H9 (cell line): ENCODE results near the gene SEPTIN12. TPM values are rescaled to one million over a fixed set of nuclear protein-coding genes. Genes with fewer than 3 reads are reported as not detected.
A peak's percentile ranks its signal among the peaks of the same experiment; 100 is the strongest.

Source experiments
- DNase-seq: peaks from one replicate; pipeline ENCODE4 v3.0.0-alpha.2; 2017
- H2AFZ ChIP-seq: one replicate; pipeline ENCODE4 v1.6.1; 2013; ENCODE audit warnings: mild to moderate bottlenecking, low read length, control low read depth, moderate library complexity
- H2AK5ac ChIP-seq: 2 replicates; pipeline ENCODE4 v1.6.1; 2013; ENCODE audit warnings: low read length, control low read depth, mixed read lengths; ENCODE audit not compliant: insufficient read length
- H2BK120ac ChIP-seq: one replicate; pipeline ENCODE4 v1.6.1; 2013; ENCODE audit warnings: low read depth, mild to moderate bottlenecking, low read length, control low read depth, inconsistent platforms; ENCODE audit not compliant: poor library complexity, severe bottlenecking
- H2BK12ac ChIP-seq: 2 replicates; pipeline ENCODE4 v1.6.1; 2013; ENCODE audit warnings: low read length, control low read depth, mixed read lengths, low read depth; ENCODE audit not compliant: insufficient read length
- H2BK15ac ChIP-seq: 2 replicates; pipeline ENCODE4 v1.6.1; 2013; ENCODE audit warnings: low read depth, low read length, control low read depth
- H2BK20ac ChIP-seq: one replicate; pipeline ENCODE4 v1.6.1; 2013; ENCODE audit warnings: low read depth, mild to moderate bottlenecking, low read length, control low read depth, inconsistent platforms; ENCODE audit not compliant: poor library complexity, severe bottlenecking
- H2BK5ac ChIP-seq: 2 replicates; pipeline ENCODE4 v1.6.1; 2013; ENCODE audit warnings: low read length, control low read depth, mixed read lengths; ENCODE audit not compliant: insufficient read length
- H3K14ac ChIP-seq: 2 replicates; pipeline ENCODE4 v1.6.1; 2013; ENCODE audit warnings: low read length, control low read depth; ENCODE audit not compliant: insufficient read depth
- H3K18ac ChIP-seq: 2 replicates; pipeline ENCODE4 v1.6.1; 2013; ENCODE audit warnings: low read depth, mild to moderate bottlenecking, mixed read lengths, low read length, control low read depth; ENCODE audit not compliant: insufficient read length
- H3K23ac ChIP-seq: 2 replicates; pipeline ENCODE4 v1.6.1; 2013; ENCODE audit warnings: low read length, control low read depth, mixed read lengths, low read depth; ENCODE audit not compliant: insufficient read length
- H3K23me2 ChIP-seq: 2 replicates; pipeline ENCODE4 v1.6.1; 2013; ENCODE audit warnings: low read depth, mild to moderate bottlenecking, mixed read lengths, low read length, control low read depth; ENCODE audit not compliant: insufficient read length, poor library complexity, severe bottlenecking
- H3K27ac ChIP-seq: 2 replicates; pipeline ENCODE4 v1.5.1; 2013; ENCODE audit warnings: low read length, control low read depth, mixed read lengths, low read depth; ENCODE audit not compliant: insufficient read length
- H3K27me3 ChIP-seq: 2 replicates; pipeline ENCODE4 v1.6.1; 2013; ENCODE audit warnings: low read length, control low read depth, inconsistent platforms; ENCODE audit not compliant: insufficient read depth
- H3K4ac ChIP-seq: 2 replicates; pipeline ENCODE4 v1.6.1; 2013; ENCODE audit warnings: low read depth, mild to moderate bottlenecking, control low read depth, inconsistent platforms, low read length, moderate library complexity
- H3K4me1 ChIP-seq: 2 replicates; pipeline ENCODE4 v1.6.1; 2013; ENCODE audit warnings: low read length, control low read depth, inconsistent platforms; ENCODE audit not compliant: insufficient read depth
- H3K4me2 ChIP-seq: 2 replicates; pipeline ENCODE4 v1.6.1; 2013; ENCODE audit warnings: low read length, control low read depth, mixed read lengths; ENCODE audit not compliant: insufficient read length, insufficient read depth
- H3K56ac ChIP-seq: 2 replicates; pipeline ENCODE4 v1.6.1; 2013; ENCODE audit warnings: low read depth, mild to moderate bottlenecking, mixed read lengths, low read length, control low read depth; ENCODE audit not compliant: insufficient read length
- H3K79me1 ChIP-seq: 2 replicates; pipeline ENCODE4 v1.6.1; 2013; ENCODE audit warnings: low read depth, mild to moderate bottlenecking, moderate library complexity, low read length, control low read depth, inconsistent platforms; ENCODE audit not compliant: insufficient read depth, poor library complexity, severe bottlenecking
- H3K79me2 ChIP-seq: 2 replicates; pipeline ENCODE4 v1.6.1; 2013; ENCODE audit warnings: low read length, control low read depth, inconsistent platforms; ENCODE audit not compliant: insufficient read depth
- H3K9ac ChIP-seq: 2 replicates; pipeline ENCODE4 v1.6.1; 2013; ENCODE audit warnings: low read length, control low read depth, mixed read lengths; ENCODE audit not compliant: insufficient read length; ENCODE audit errors: extremely low read depth
- H3K9me3 ChIP-seq: one replicate; pipeline ENCODE4 v1.6.1; 2013; ENCODE audit warnings: low read depth, low read length, inconsistent platforms; ENCODE audit not compliant: control insufficient read depth
- H3T11ph ChIP-seq: one replicate; pipeline ENCODE4 v1.6.1; 2013; ENCODE audit warnings: mild to moderate bottlenecking, low read length, control low read depth, inconsistent platforms
- H4K20me1 ChIP-seq: one replicate; pipeline ENCODE4 v1.6.1; 2013; ENCODE audit not compliant: control insufficient read depth, insufficient read length, insufficient read depth
- H4K5ac ChIP-seq: 2 replicates; pipeline ENCODE4 v1.6.1; 2013; ENCODE audit warnings: low read depth, mild to moderate bottlenecking, mixed read lengths, low read length, control low read depth; ENCODE audit not compliant: insufficient read length
- H4K8ac ChIP-seq: replicated peaks from 2 replicates; pipeline ENCODE4 v1.6.1; 2013; ENCODE audit warnings: low read length, control low read depth, mixed read lengths, low read depth; ENCODE audit not compliant: insufficient read length
- H4K91ac ChIP-seq: 2 replicates; pipeline ENCODE4 v1.6.1; 2013; ENCODE audit warnings: low read depth, mild to moderate bottlenecking, moderate library complexity, mixed read lengths, low read length, control low read depth; ENCODE audit not compliant: insufficient read length
- H3K27ac Mint-ChIP-seq, 3 experiments: 2 replicates in 2 of 3; 3 replicates in 1 of 3; pipeline ENCODE4 v1.8.0; 2020 to 2021; ENCODE audit warnings: mixed read lengths in 3 of 3, mild to moderate bottlenecking in 1 of 3, moderate library complexity in 1 of 3
- H3K27me3 Mint-ChIP-seq: 2 replicates; pipeline ENCODE4 v1.8.0; 2021; ENCODE audit warnings: low read depth, mild to moderate bottlenecking, moderate library complexity, mixed read lengths
- H3K36me3 Mint-ChIP-seq, 3 experiments: 2 replicates in 2 of 3; 3 replicates in 1 of 3; pipeline ENCODE4 v1.8.0; 2020 to 2021; ENCODE audit warnings: low read depth in 3 of 3, mixed read lengths in 3 of 3; ENCODE audit not compliant: insufficient read depth in 1 of 3
- H3K4me1 Mint-ChIP-seq, 2 experiments: 2 replicates each; pipeline ENCODE4 v1.8.0; 2020; ENCODE audit warnings: mixed read lengths in 2 of 2
- H3K4me3 Mint-ChIP-seq, 2 experiments: 2 replicates in 1 of 2; 3 replicates in 1 of 2; pipeline ENCODE4 v1.8.0; 2020 to 2021; ENCODE audit warnings: mild to moderate bottlenecking in 2 of 2, mixed read lengths in 2 of 2, moderate library complexity in 1 of 2
- H3K9me3 Mint-ChIP-seq, 2 experiments: 2 replicates in 1 of 2; 3 replicates in 1 of 2; pipeline ENCODE4 v1.8.0; 2020; ENCODE audit warnings: mild to moderate bottlenecking in 2 of 2, mixed read lengths in 2 of 2, moderate library complexity in 1 of 2
- CTCF ChIP-seq: fragments of 200-600 bp; sonication (generic); conservative IDR thresholded peaks from 3 replicates; pipeline ENCODE4 v1.8.0; 2021; ENCODE audit warnings: antibody characterized with exemption, mild to moderate bottlenecking
- WGBS: extraction: QIAGEN DNeasy Blood & Tissue Kit; methylation state at CpG from one replicate; pipeline ENCODE4 v1.1.7; 2013; ENCODE audit warnings: missing lambda C conversion rate, low lambda C conversion rate, mixed read lengths; ENCODE audit not compliant: insufficient read length; ENCODE audit errors: extremely low coverage; 5-methylcytosine and 5-hydroxymethylcytosine counted together
- total RNA-seq: library from RNA; stranded (reverse); gene quantifications from 2 replicates; pipeline ENCODE4 v1.2.1, GENCODE V29; 2021

Gene SEPTIN12
- total RNA-seq, 1 experiment from 2014 or later = 0.48 TPM

- Histone ChIP-seq H3K18ac (peak within 1 kb of the TSS; percentile 65), H2BK15ac (no peak within 1 kb of the TSS), H4K91ac (no peak within 1 kb of the TSS), H3K4me1 (no peaks in the 10 kb centered on the region), H3K56ac (no peak within 1 kb of the TSS), H3K9me3 (no peaks in the 10 kb centered on the region), H3K27ac (no peak within 1 kb of the TSS), H2AFZ (no peak within 1 kb of the TSS), H3K27me3 (no peaks in the 10 kb centered on the region), H3K79me2 (no peaks in the 10 kb centered on the region), H2BK120ac (no peak within 1 kb of the TSS), H4K5ac (no peak within 1 kb of the TSS), H2AK5ac (no peak within 1 kb of the TSS), H2BK12ac (no peak within 1 kb of the TSS), H3K23me2 (peaks cover 7% of the 10 kb centered on the region), H3K4ac (no peak within 1 kb of the TSS), H3K4me2 (peak within 1 kb of the TSS; percentile 83), H4K8ac (no peak within 1 kb of the TSS), H3K14ac (peak within 1 kb of the TSS; percentile 85), H4K20me1 (no peaks in the 10 kb centered on the region), H3K9ac (peak within 1 kb of the TSS; percentile 66), H2BK5ac (no peak within 1 kb of the TSS), H3K23ac (no peak within 1 kb of the TSS), H3T11ph (no peak within 1 kb of the TSS), H2BK20ac (no peak within 1 kb of the TSS), H3K79me1 (no peaks in the 10 kb centered on the region)
- peaks cover 17 to 31% of the 10 kb centered on the region in 2 experiments for H3K4me1 Mint-ChIP-seq
- H3K36me3 Mint-ChIP-seq = peaks cover 11 to 43% (median 36%) of the 10 kb centered on the region in 3 experiments
- peak within 1 kb of the TSS; percentile 76 to 85 for H3K4me3 Mint-ChIP-seq
- no peak for TF ChIP-seq CTCF
- no peaks in the 10 kb centered on the region for H3K9me3 Mint-ChIP-seq
- WGBS = no CpG with 5 or more reads among the region's 70 CpGs
- peak; percentile 95 for DNase-seq
- peak within 1 kb of the TSS; percentile 72 to 81 (median 76); a peak in 5 of 7 replicates for H3K27ac Mint-ChIP-seq
- no peaks in the 10 kb centered on the region; the same call in 1 of the 2 replicates for H3K27me3 Mint-ChIP-seq
Observed at GRCh38 chr16:4801962-4802658, 14.0 kb upstream of the SEPTIN12 start, which contains the start of gene ROGDI. Gene ROGDI, minus strand, starts transcription at chr16:4802633. Its CDS starts 62 bp downstream, at chr16:4802571.
